Gastroesophageal sphincter (tissue), 4 donors: ENCODE measurements around the gene LRRC34. TPM values are rescaled to one million over a fixed set of nuclear protein-coding genes. Genes with fewer than 3 reads are reported as not detected.

Experiments
- ATAC-seq: fragments of 150-250 bp; one replicate; pipeline ENCODE4 v1.9.1; 2016; ENCODE audit warnings: mild to moderate bottlenecking, moderate library complexity
- H3K27ac ChIP-seq, 4 donors: fragments of 200-600 bp; sonication (generic) in 3 of 4; 1 replicate in 3 of 4; 2 replicates in 1 of 4; pipeline ENCODE4 v1.5.1; 2016 to 2019
- H3K27me3 ChIP-seq: fragments of 200-600 bp; sonication (generic); one replicate; pipeline ENCODE4 v1.5.1; 2019
- H3K36me3 ChIP-seq, 2 donors: fragments of 200-600 bp; sonication (generic); one replicate each; pipeline ENCODE4 v1.5.1; 2019; ENCODE audit warnings: control low read depth in 1 of 2
- H3K4me1 ChIP-seq, 3 donors: fragments of 200-600 bp; sonication (generic); 1 replicate in 2 of 3; 2 replicates in 1 of 3; pipeline ENCODE4 v1.5.1; 2016 to 2019; ENCODE audit warnings: control low read depth in 2 of 3
- H3K4me3 ChIP-seq, 2 donors: fragments of 200-600 bp; sonication (generic); one replicate each; pipeline ENCODE4 v1.5.1; 2019; ENCODE audit warnings: mild to moderate bottlenecking in 1 of 2, moderate library complexity in 1 of 2
- H3K9me3 ChIP-seq, 3 donors: fragments of 200-600 bp; sonication (generic); one replicate each; pipeline ENCODE4 v1.5.1; 2017 to 2019; ENCODE audit warnings: control low read depth in 2 of 3
- CTCF ChIP-seq, 4 experiments: fragments of 200-600 bp in 2 of 4; fragments of 450-650 bp in 2 of 4; sonication (generic) in 1 of 4; IDR thresholded peaks; one replicate each; pipeline ENCODE4 v1.5.1; 2017 to 2019; ENCODE audit warnings: antibody characterized with exemption in 4 of 4, mild to moderate bottlenecking in 2 of 4, moderate library complexity in 2 of 4
- EP300 ChIP-seq: sonication (generic); formaldehyde crosslinking; IDR thresholded peaks from one replicate; pipeline ENCODE4 v1.6.1; 2017; ENCODE audit warnings: antibody characterized with exemption, mild to moderate bottlenecking
- POLR2A ChIP-seq, 2 donors: fragments of 450-650 bp; IDR thresholded peaks; one replicate each; pipeline ENCODE4 v1.6.1; 2017; ENCODE audit warnings: antibody characterized with exemption in 2 of 2, mild to moderate bottlenecking in 2 of 2, moderate library complexity in 1 of 2
- POLR2AphosphoS5 ChIP-seq: sonication (generic); formaldehyde crosslinking; IDR thresholded peaks from one replicate; pipeline ENCODE4 v1.6.1; 2017; ENCODE audit warnings: antibody characterized with exemption
- WGBS, 2 donors: methylation state at CpG; one replicate each; pipeline ENCODE4 v1.1.5; 2018; ENCODE audit warnings: low coverage in 1 of 2; 5-methylcytosine and 5-hydroxymethylcytosine counted together
- total RNA-seq, 4 donors: library from RNA; depleted of rRNA; stranded (reverse); fragments of >200 nt; gene quantifications; one replicate each; pipeline ENCODE4 v1.1.0, GENCODE V29; 2016

LRRC34 gene
- total RNA-seq, 4 donors from 2014 or later, result 3.1 to 7.9 (median 5.9) TPM

- Histone ChIP-seq H3K4me3 (no peak overlapping the region), H3K4me1 (no peaks in the 10 kb centered on the region), H3K9me3 (no peaks in the 10 kb centered on the region), H3K27ac (no peak overlapping the region), H3K27me3 (peaks cover 3% of the 10 kb centered on the region), H3K36me3 (no peaks in the 10 kb centered on the region)
- no peak for ATAC-seq
- WGBS, 2 donors, result 86 to 100% methylated on average over 1 of the region's 3 CpGs
- TF ChIP-seq POLR2AphosphoS5 (no peak), CTCF (IDR thresholded peaks at IDR 0.05) (no peak), EP300 (no peak), POLR2A (IDR thresholded peaks at IDR 0.05) (no peak)
Measured at GRCh38 chr3:169848741-169849140, 36.0 kb upstream of the LRRC34 start.

DNA sequence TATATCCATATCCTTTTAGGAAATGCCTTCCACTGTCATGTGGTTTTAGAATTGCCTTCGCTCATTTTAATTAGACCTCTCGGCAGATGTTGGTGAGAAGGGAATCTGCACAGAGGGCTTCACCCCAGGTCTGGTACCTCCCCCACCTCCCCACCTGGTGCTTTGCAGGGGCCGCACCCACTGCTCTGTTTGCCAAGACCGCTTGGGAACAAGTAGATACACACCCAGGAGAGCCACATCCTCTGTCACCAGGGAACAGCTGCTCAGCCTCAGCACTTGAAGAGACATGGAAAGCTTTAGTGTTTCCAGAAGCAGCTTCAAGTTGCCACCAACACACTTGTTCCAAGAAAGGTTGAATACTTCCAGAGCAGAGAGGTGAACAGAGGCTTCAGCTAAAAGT, 35.2 kb upstream of the LRRC34 start:
- Histone ChIP-seq H3K9me3 (no peaks in the 10 kb centered on the region), H3K27me3 (peaks cover 1% of the 10 kb centered on the region), H3K4me3 (no peak overlapping the region), H3K27ac (no peak overlapping the region), H3K36me3 (no peaks in the 10 kb centered on the region), H3K4me1 (no peaks in the 10 kb centered on the region)
- no peak for ATAC-seq
- 61 to 82% methylated on average over 3 to 4 of the region's 4 CpGs for WGBS, 2 donors
- TF ChIP-seq EP300, result no peak
- TF ChIP-seq POLR2A (IDR thresholded peaks at IDR 0.05), result no peak
- TF ChIP-seq POLR2AphosphoS5, result no peak
- TF ChIP-seq CTCF (IDR thresholded peaks at IDR 0.05), result no peak

DNA sequence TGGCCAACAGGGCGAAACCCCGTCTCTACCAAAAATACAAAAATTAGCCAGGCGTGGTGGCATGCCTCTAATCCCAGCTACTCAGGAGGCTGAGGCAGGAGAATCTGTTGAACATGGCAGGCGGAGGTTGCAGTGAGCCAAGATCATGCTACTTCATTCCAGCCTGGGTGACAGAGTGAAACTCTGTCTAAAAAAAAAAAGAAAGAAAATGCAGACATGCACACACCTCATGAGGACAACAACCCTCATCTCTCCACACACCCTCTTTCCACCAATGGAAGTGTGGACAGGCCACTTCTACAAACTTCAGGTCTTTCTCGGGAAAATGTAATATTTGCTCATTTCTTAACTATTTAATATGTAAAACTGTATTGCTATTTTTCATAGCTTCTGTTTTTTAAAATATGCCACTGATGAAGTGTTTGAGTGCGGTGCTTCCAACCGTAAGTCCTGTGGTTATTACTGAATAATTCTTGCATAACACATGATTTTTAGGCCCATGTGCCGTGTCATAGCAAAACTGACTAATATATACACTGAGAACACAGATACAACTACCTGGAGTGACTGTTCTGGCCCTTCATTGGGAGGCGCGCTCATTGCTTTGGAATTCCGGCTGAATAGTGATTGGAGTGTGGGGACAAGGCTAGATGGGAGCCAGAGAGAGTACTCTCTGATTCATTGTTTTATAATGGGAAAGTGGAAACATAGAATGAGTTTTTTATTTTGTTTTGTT, 33.9 kb upstream of the LRRC34 start:
- Histone ChIP-seq H3K4me3 (no peak overlapping the region), H3K4me1 (no peaks in the 10 kb centered on the region), H3K27ac (no peak overlapping the region), H3K27me3 (no peaks in the 10 kb centered on the region), H3K9me3 (no peaks in the 10 kb centered on the region), H3K36me3 (no peaks in the 10 kb centered on the region)
- 87 to 97% methylated on average over 6 to 9 of the region's 11 CpGs for WGBS, 2 donors
- ATAC-seq, result no peak
- TF ChIP-seq POLR2AphosphoS5, result no peak
- no peak for TF ChIP-seq POLR2A (IDR thresholded peaks at IDR 0.05)
- TF ChIP-seq EP300, result no peak
- no peak for TF ChIP-seq CTCF (IDR thresholded peaks at IDR 0.05)

DNA sequence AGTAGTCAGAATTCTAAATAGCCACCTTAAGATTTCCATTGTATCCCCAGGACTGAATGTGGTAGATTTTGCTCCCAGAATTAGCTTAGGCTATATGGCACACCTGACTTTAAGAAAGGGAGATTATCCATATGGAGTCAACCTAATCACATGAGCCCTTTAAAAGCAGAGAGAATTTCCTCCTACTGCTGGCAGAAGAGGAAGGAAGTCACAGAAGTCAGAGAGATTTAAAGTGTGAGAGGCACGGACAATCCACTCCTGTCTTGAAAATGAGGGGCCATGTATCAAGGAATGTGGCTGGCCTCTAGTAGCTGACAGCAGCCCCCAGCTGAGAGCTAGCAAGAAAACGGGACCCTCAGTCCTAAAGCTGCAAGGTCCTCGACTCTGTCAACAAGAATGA, 30.3 kb upstream of the LRRC34 start:
- ATAC-seq, result no peak
- WGBS, 2 donors, result 40 to 72% methylated on average over 1 to 3 of the region's 3 CpGs
- Histone ChIP-seq H3K27me3 (no peaks in the 10 kb centered on the region), H3K27ac (no peak overlapping the region), H3K4me1 (no peaks in the 10 kb centered on the region), H3K36me3 (no peaks in the 10 kb centered on the region), H3K4me3 (no peak overlapping the region), H3K9me3 (no peaks in the 10 kb centered on the region)
- TF ChIP-seq CTCF (IDR thresholded peaks at IDR 0.05) (no peak), POLR2AphosphoS5 (no peak)

- Histone ChIP-seq H3K36me3 (no peaks in the 10 kb centered on the region), H3K27ac (no peak overlapping the region), H3K4me1 (no peaks in the 10 kb centered on the region), H3K27me3 (no peaks in the 10 kb centered on the region), H3K9me3 (no peaks in the 10 kb centered on the region), H3K4me3 (no peak overlapping the region)
- no peak for ATAC-seq
- WGBS, 2 donors, result 40 to 46% methylated on average over 1 to 4 of the region's 4 CpGs
- no peak for TF ChIP-seq POLR2A (IDR thresholded peaks at IDR 0.05)
- TF ChIP-seq POLR2AphosphoS5, result no peak
- TF ChIP-seq EP300, result no peak
- TF ChIP-seq CTCF (IDR thresholded peaks at IDR 0.05), result no peak
Measured at GRCh38 chr3:169841171-169841570, 28.5 kb upstream of the LRRC34 start.
